Ammon's horn (tissue), 1 donor: ENCODE data around the gene SRRM5.
"Not testable (repeated sequence)": the region's sequence is repeated elsewhere in the genome, so short reads cannot be mapped to it uniquely, and the experiment has no call there.

Experiments
- DNase-seq: peaks from one replicate; pipeline ENCODE4 v3.0.0-alpha.2; 2016; ENCODE audit warnings: low spot score

SRRM5 gene

DNA sequence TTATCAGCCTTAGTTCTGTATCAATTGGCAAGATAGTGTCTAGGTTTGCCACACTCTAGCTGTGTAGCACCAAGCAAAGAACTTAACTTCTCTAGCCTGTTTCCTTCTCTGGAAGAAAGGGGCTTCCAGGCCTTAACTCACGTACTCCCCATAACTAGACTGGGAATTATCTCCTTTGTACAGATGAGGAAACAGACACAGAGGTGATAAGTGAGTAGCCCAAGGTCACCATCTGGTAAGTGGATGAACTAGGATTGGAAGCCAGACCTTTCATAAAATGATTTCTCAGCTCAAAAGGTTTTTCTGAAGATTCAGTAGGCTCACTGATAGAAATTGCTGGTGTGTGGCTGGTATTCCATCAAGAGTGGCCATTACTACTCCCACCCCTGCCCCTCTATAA is 4.4 kb downstream of the SRRM5 start:
- no peak for DNase-seq

DNA sequence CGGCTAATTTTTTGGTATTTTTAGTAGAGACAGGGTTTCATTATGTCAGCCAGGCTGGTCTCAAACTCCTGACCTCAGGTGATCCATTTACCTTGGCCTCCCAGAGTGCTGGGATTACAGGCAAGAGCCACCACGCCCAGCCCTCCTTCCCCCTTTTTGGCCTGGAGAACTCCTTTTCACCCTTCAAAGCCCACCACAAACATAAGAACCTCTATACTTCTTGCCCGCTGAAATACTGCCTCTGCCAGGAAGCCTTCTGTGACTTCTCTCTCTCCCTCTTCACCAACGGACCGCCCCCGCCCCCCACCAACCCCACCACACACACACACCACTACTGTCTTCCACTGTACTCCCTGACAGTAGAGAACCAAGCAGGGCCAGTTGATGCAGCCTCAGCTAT is 5.1 kb downstream of the SRRM5 start:
- DNase-seq = no peak

DNA sequence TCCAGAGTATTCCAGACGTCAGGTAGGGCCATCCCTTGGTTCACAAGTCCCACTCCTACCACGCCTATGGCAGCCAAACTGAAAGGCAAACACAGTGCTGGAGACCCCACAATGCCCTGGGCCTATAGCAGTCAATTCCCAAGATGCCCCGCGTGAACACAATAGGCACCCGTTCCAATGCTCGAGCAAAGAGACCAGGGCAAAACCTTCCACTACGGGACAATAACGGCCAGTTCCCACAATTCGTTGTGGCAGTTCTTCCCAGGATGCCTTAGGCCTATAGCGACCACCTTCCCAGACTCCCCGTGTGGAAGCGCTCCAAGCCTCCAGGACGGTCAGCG is 7.0 kb downstream of the SRRM5 start:
- no peak for DNase-seq

DNA sequence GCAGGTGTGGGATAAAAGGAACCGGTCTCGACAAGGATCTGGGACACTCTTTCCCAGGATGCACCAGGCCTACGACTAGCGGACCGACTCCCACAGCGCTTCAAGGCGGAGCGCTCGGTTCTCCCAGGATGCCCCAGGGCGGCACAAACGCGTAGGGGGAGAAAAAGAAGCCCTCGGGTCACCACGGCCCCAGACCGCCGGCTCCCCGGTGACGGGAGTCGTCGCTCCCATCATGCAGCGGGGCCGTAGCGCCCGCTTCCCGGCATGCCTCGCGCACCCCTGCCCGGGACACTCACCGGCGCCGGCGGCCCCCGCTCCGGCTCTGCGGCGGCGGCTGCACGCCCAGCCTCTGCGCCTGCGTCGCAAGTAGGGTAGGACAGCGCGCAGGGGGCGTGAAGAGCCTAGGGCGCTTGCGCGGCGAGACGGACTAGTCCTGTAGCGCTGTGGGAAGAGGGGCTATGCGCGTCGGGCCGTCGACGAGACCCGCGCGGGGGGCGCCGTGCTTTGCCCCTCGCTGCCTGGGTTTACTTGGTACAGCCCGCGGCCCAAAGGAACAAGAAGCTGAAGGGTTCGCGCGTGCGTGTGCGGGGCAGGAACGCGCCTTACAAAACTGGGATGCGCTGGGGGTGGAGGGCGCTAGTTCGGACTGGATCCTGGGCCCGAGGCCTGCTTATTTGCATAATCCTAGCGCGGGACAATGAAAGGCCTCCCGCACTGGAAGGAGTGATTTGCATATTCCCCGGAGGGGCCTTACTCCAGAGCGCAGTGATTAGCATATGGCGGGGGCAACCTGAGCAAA is 7.6 kb downstream of the SRRM5 start, which contains the start of gene ZNF428:
TSS of gene ZNF428 (minus strand) at position 368 of the 799 bp plus-strand sequence. CDS start 5,325 bp downstream, outside the sequence.
- peak; percentile 94 for DNase-seq

DNA sequence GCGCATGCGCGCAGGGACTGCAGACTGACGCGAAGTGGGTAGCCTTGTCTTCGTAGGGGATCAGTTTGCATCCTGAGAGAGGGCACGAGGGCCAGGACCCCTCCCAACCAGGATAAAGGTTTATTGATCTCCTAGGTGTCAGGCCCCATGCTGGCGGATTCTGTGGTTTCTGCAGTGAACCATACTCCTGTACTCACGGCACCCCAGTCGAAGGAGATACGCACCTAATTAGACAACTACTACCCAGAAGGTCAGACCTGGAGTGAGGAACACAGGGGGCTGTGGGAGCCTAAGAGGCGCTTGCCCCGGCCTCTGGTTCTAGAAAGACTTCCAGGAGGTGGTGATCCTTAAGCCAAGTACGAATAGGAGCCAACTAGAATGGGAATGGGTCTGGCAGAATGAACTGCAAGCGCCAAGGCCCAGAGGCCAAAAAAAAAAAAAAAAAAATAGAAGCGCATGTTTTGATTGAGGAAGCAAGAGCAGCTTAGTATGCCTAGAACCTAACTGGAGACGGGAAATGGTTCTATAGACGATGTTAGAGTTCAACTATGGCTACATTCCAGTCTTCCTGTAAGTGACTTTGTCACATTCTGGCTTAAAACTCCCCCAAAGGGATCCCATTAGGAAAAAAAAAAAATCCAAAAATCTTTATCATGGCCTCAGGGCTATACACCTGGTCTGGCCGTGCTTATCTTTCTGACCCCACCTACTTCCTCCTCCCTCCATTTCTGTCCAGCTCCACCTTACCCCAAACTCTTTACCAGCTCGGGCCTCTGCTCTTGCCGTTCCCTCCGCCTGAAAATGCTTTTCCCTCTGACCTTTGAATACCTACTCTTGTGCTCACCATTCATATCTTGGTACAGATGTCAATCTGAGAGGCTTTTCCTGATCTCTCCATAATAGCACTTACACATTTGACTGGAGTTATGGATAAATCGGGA is 8.4 kb downstream of the SRRM5 start:
- DNase-seq = no peak

DNA sequence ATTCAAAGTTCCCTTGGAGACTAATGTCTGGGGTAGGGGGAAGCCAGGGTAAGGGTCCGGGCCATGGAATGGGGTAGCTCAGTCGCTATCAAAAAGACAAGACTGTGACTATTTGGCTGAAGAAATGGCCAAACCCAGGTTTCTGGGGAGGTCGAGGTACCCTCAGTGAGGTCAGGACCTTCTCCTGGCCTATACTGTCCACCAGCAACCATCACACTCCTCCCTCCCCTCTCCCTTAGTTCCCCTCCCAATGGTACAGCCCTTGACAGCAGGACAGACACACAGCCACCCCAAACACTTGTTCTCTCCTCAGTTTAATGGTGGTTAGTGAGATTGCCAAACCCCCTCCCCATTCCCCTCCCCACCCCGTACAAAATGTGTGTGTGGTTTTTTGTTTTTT is 10.2 kb downstream of the SRRM5 start:
- DNase-seq = no peak

DNA sequence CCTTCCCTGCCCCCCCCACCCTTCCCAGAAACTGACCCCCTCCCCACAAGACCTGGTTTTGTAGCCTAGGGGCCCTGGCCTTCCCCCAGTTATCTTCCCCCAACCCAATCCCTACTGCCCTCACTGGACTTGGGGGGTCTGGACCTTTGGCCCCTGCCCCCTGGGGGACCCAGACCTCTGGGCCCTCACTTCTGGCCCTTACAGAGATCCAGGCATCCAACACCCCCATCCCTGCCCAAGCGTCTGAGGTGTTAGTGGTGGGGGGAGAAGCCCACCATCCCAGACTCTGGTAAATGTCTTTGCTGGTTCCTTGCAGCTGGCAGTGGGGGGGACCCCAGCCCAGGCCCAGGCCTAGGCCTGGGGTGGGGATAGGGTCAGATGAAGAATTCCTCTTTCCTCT is 11.1 kb downstream of the SRRM5 start:
- no peak for DNase-seq

DNA sequence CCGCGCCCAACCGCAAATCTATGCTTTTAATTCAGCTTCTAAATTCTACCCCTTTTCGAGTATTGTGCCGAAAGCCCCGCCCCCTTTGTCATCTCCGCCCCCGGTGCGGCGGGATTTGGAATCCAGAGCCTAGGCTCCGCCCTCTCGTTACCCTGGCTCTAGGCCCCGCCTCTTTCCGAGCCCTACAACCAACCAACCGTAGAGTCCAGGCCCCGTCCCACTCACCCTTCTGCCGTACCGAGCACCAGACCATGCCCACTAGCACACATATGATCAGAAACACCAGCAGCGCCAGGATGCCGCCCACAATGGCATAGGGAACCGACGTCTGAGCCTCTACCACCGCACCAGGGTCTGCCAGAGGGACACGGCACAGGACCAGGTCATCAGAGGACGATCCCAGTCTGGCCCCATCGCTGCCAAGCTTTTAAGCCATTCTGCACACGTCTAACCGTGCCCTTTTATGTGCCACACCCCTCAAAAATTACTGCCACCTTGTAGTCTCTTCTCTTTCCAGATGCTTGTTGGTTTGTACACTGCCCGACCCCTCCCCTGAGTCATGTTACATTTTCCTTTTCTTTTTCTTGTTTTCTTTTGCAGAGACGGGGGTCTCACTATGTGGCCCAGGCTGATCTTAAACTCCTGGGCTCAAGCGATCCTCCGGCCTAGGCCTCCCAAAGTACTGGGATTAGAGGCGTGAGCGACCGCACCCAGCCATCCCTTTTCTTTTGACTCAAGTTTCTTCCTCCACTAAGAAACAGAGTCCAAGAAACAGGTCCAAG is 12.2 kb downstream of the SRRM5 start:
- DNase-seq = no peak

DNA sequence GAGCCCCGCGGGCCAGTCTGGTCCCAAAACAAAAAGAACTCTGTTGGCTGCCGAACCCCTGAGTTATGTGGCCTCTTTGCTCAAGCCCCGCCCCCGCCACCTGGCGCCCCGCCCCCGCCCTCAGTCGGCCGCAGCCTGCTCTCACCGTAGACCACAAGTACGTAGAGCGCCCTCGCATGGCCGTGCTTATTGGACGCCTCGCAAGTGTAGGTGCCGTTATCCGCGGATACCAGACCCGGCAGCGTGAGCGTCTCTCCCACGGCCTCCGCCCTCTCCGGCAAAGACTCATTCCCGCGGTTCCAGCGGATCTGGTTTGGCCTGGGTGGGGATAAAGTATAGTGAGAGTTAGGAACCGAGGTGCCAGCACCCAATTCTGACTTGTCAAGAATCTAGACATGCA is 13.0 kb downstream of the SRRM5 start:
- no peak for DNase-seq

DNA sequence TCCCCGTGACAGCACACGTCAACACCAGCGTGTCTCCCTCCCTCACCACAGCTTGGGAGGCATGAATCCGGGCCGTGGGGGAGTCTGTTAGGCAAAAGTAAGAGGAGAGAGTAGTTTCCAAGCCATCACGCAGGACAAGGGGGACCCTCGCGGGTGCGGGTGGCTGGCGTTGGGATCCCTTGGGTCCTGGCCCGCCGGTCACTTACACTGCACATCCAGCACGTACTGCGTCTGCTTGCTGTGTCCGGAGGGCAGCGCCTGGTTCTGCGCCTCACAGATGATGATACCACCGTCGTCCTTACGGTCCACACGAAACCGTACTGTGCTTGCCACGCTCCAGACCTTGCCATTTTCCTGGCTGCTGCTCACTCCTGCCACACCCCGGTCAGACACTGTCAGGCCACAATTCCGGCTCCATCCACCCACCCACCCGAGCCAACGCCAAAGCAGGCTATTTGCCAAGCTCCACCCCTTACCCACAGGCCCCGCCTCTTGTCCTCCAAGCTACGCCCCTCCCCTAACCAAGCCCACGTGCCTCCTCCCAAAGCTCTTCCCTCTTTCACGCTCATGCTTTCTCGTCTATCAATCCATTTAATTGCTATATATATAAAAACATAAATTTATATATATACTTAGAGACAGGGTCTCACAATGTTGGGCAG is 14.2 kb downstream of the SRRM5 start:
- DNase-seq = peak; percentile 27

DNA sequence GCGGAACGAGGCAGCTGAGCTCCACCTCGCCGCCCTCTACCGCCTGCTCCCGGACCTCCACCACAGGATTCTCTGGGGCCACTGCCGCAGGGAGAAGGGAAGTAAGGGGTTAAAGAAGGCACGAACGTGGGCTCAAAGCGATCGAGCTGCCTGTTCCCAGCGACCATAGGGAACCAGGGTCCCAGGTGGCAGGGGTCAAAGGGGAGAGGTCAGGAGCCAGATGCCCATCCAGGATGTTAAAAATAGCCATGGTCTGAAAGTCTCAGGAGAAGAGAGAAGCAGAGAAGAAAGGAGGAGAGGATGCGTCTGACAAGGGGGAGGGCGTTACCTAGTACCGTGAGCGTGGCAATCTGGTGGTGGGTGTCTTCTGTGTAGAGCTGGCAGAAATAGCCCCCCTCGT is 14.9 kb downstream of the SRRM5 start:
- DNase-seq = no peak

DNA sequence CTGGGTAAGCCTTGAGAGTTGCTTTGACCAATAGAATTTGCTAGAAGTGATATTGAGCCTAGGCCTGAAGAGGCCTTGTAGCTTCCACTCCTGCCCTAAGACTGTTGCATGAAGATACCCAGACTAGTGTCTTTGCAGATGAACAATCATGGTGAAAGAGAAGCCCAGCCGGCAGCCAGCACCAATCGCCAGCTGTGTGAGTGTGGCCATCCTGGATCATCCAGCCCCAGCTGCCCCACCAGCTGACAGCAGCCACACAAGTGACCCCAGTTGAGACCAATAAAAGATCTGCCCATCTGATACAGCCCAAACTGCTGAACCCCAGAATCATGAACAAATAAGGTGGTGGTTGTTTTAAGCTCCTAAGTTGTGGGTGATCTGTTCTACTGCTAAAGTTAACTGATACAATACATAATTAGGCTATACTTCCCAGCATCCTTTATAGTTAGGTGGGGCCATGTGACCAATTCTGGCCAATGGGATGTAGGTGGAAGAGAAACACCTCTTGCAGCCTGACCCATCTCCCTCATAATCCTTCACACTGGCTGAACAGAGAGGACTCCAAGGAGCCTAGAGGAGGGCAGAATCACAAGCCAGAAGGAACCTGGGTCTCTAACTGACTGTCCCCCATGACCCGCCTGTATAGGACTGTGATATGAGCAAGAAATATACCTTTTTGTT is 16.9 kb downstream of the SRRM5 start:
- DNase-seq = no peak

DNA sequence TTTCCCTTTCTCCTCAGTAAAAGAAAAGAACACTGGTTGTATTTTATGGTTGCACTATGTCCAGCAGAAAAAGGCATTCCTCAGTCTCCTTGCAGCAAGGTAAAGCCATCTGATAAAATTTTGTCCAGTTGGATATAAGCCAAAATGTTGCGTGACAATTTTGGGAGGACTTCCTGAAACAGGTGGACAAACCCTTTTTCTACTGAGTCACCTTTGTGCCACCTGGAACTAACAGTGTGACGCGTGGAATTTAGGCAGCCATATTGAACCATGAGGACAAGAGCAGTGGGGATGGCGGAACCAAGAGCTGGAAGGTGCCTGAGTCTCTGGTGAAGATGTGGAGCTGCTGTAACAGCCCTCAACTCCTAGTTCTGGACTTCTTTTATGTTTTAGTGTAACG is 19.6 kb downstream of the SRRM5 start:
- DNase-seq = no peak

DNA sequence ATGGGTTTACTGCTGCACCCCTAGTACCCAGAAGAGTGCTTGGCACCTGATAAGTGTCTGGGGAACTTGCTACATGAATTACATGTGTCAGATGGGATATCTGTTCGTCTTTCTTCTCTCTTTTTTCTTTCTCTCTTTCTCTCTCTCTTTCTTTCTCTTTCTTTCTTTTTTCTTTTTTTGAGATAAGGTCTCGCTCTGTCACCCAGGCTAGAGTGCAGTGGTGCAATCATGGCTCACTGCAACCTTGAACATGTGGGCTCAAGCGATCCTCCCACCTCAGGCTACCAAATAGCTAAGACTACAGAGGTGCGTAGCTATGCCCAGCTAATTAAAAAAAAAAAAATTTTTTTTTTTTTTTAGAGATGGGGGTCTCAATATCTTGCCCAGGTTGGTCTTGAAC is 21.6 kb downstream of the SRRM5 start:
- no peak for DNase-seq

DNA sequence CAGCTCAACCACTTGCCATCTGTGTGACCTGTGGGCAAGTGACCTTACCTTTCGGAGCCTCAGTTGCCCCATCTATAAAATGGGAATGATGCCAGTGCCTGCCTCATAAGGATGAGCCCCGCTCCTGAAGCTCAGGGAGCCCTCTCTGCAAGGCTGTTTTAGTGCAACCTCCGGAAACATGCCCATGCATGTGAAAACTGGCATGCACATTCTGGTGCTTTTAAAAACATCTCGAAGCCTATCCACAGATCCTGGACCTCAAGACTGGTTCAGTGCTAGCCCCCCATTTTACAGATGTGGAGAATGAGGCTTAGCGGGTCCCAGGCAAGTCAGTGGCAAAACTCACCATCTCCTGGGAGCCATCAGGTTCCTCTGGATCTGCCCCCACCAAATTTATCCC is 22.2 kb downstream of the SRRM5 start:
- no peak for DNase-seq

DNA sequence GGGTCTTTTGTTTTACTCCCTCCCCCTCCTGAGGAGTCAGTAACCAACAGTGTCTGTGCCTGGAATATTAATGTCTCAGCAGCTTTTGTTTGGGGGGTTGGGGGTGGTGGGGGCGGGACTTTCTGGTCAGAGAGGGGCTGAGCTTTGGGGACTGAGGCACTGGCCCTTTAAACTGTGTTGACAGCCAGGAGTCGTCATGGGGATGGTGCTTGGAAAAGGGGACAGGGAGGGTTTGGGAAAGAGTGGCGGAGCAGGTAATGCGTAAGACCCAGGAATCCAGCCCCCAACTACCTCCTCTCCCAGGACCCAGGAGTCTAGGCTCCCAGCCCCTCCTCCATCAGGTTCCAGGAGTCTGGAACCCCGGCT is 22.6 kb downstream of the SRRM5 start:
- DNase-seq = peak; percentile 83

DNA sequence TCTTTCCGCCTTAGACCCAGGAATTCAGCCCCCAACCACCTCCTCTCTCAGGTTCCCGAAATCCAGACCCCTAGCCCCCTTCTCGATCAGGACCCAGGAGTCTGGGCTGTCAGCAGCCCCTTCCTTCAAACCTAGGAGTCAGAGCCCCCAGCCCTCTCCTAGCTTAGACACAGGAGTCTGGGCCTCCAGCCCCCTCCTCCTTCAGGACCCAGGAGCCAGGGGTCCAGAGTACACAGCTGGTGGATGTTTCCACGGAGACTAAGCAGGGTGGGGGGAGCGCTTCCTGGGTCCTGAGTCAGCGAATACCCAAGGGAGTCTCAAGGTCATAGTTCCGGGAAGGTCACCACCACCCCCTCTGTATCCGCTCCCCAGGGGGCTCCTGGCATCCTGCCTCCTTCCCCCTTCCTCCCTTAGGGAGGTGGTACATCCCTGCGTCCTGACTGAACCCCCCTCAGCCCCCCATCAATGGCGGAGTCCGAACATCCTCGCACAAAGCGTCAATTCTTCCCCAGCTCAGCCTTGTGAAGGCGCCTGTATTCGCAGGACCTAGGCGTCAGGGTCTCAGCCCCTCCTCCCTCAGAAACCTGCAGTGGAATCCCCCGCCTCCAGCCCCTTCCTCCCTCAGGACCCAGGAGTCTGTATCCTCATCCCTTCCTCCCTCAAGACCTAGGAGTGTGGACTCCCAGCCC is 23.1 kb downstream of the SRRM5 start:
- peak; percentile 86 for DNase-seq

DNA sequence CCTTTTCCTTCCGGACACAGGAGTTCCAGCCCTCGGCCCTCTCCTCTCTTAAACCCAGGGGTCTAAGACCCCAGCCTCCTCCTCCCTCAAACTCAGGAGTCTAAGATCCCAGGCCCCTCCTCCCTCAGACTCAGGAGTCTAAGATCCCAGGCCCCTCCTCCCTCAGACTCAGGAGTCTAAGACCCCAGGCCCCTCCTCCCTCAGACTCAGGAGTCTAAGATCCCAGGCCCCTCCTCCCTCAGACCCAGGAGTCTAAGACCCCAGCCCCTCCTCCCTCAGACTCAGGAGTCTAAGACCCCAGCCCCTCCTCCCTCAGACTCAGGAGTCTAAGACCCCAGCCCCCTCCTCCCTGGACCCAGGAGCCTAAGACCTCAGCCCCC is 23.7 kb downstream of the SRRM5 start:
- not testable (repeated sequence) for DNase-seq

DNA sequence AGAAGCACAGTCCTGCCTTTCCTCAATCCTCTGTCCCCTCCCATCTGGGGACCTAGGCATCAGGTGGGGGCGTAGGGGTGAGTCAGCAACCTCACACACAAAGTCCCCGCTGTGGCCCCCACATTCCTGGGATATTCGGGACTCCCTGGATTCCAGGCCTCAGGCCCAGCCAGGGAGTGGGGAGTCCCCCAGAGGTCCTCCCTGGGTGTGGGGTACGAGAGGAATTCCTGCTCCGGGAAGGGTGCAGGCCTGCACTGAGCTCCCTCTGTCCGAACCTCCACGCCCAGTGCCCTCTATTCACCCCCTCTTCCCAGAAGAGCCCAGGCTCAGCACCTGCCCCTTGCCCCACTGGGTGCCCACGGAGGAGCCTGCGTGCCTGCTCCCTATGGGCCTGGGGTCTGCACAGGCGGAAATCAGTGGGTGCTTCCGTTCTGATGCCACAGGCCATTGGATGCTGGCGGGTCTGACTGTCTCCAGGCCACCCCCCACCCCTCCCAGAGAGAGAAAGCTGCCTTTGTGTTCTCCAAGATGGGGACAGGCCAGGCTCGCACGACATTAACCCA is 24.3 kb downstream of the SRRM5 start:
- DNase-seq = peak; percentile 81

DNA sequence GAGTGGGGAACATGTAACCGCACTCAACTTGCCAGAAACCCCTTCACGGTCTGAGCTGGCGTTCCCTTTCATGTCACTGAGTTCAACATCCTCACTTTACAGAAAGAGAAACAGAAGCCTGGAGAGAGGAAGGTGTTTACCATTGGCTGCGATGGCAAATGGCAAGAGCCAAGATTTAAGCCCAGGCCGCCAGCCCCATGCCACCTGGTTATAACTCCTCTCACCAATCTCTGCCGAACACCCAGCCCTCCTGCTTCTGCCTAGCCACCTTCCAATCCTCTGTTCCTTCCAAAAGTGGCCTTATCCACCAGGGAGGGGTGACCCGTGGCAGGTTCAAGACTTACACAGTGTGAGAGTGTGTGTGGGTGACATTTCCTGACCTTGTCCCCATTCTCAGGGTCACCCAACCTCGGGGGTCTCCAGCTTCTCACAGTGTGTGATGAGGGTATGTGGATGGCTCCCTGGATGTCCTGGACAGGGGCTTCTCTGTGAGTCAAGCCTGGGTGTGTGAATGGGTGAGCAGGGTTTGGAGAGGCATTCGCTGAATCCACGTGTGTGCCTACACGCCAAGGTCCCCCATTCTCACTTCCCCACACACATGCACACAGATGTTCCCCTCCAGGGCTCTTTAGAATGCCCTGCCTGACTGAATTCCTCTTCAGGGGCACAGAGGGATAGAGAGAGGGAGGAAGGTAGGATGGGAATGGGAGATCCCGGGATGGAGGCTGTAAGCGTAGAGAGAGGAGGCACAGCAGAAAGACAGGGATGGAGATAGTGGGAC is 26.5 kb downstream of the SRRM5 start:
- no peak for DNase-seq
